ENCODE measurements around the gene PSD. TPM values are rescaled to one million over a fixed set of nuclear protein-coding genes. Genes with fewer than 3 reads are reported as not detected.

The PSD gene
- total and polyA plus RNA-seq, 12 donors, result 0.19 to 1.5 (median 0.42) TPM; not detected in 1

- intact Hi-C loops (cut with DNase I), result no loop called here
- no peak for DNase-seq
- WGBS, 2 donors, result 86 to 90% methylated on average over 5 of the region's 5 CpGs
These were observed 16.1 kb downstream of the PSD start for GRCh38 chr10:102402512-102402896.

GRCh38 chr10:102401735-102402511 lies 16.7 kb downstream of the PSD start:
- Histone ChIP-seq H3K9me3 (no peaks in the 10 kb centered on the region), H3K36me3 (peaks cover 0 to 64% (median 12%) of the 10 kb centered on the region in 9 donors), H3K27me3 (peaks cover 0 to 2% (median 0%) of the 10 kb centered on the region in 7 donors), H3K4me1 (peaks cover 7 to 30% (median 18%) of the 10 kb centered on the region in 9 donors), H3K27ac (no peak overlapping the region), H3K4me3 (no peak overlapping the region)
- intact Hi-C loops (cut with DNase I), result loop anchor here in 1 of 10 donors (1.0 kb wide), 1 partner anchor 234 kb away; no protein-coding TSS in a partner anchor
- TF ChIP-seq CTCF (IDR thresholded peaks at IDR 0.05), result no peak
- 85 to 87% methylated on average over 17 to 18 of the region's 18 CpGs for WGBS, 2 donors
- ATAC-seq (no peak), DNase-seq (no peak)

More at GRCh38 chr10:102402512-102402896, 16.1 kb downstream of the PSD start:
- H3K4me3 ChIP-seq, result no peak overlapping the region
- H3K9me3 ChIP-seq, result no peaks in the 10 kb centered on the region
- peaks cover 0 to 58% (median 12%) of the 10 kb centered on the region in 9 donors for H3K36me3 ChIP-seq
- H3K27me3 ChIP-seq, result peaks cover 0 to 7% (median 2%) of the 10 kb centered on the region in 7 donors
- no peak overlapping the region for H3K27ac ChIP-seq
- no peak for ATAC-seq
- peaks cover 7 to 24% (median 17%) of the 10 kb centered on the region in 9 donors for H3K4me1 ChIP-seq
- TF ChIP-seq CTCF (IDR thresholded peaks at IDR 0.05), result no peak

DNA sequence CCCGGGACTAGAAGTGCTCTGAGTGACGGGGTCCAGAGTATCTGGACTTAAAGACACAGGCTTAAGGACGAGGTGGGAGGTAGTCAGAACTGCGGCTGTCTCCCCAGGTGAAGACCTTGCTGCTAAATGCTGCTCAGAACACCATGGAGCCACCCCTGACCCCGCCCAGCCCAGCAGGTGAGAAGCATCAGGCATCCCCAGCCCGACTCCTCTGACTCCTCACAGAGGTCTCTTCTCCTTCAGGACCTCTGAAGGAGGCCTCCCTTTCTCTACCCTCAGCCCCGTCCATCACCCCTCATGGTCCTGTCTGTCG lies 17.3 kb downstream of the PSD start:
- 89 to 96% methylated on average over 8 of the region's 8 CpGs for WGBS, 2 donors
- intact Hi-C loops (cut with DNase I), result loop anchor here in 1 of 10 donors (1.0 kb wide), 1 partner anchor 233 kb away; no protein-coding TSS in a partner anchor
- Histone ChIP-seq H3K4me3 (no peak overlapping the region), H3K4me1 (peaks cover 7 to 36% (median 24%) of the 10 kb centered on the region in 9 donors), H3K9me3 (no peaks in the 10 kb centered on the region), H3K36me3 (peaks cover 0 to 70% (median 12%) of the 10 kb centered on the region in 9 donors), H3K27ac (no peak overlapping the region), H3K27me3 (no peaks in the 10 kb centered on the region)
- DNase-seq (no peak), ATAC-seq (no peak)
- no peak for TF ChIP-seq CTCF (IDR thresholded peaks at IDR 0.05)

DNA sequence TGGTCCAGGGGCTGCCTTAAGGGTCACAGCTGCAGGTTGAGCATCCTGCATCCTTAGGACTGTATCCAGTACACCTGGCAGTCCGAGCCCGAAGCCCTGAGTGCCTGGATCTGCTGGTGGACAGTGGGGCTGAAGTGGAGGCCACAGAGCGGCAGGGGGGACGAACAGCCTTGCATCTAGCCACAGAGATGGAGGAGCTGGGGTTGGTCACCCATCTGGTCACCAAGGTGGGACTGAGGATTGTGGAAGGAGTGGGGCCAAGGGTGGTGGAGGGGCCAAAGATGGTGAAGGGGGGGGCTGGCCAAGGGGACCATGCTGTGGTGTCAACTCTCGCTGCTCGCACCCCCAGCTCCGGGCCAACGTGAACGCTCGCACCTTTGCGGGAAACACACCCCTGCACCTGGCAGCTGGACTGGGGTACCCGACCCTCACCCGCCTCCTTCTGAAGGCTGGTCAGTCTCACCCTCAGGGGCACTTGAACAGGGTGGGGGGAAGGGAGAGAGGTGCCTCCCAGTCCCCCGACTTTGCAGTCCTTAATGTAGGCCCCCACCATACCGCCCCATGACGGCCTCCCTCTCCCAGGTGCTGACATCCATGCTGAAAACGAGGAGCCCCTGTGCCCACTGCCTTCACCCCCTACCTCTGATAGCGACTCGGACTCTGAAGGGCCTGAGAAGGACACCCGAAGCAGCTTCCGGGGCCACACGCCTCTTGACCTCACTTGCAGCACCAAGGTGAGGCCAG lies 17.8 kb downstream of the PSD start:
- no peaks in the 10 kb centered on the region for H3K27me3 ChIP-seq
- peaks cover 7 to 41% (median 30%) of the 10 kb centered on the region in 9 donors for H3K4me1 ChIP-seq
- no peak overlapping the region for H3K4me3 ChIP-seq
- H3K9me3 ChIP-seq, result no peaks in the 10 kb centered on the region
- no peak for ATAC-seq
- intact Hi-C loops (cut with DNase I), result loop anchor here in 2 of 10 donors (1.0 kb wide), 2 partner anchors 172 to 232 kb away; no protein-coding TSS in a partner anchor
- no peak for TF ChIP-seq CTCF (IDR thresholded peaks at IDR 0.05)
- no peak overlapping the region for H3K27ac ChIP-seq
- H3K36me3 ChIP-seq, result peaks cover 0 to 70% (median 12%) of the 10 kb centered on the region in 9 donors
- no peak for DNase-seq
- WGBS, 2 donors, result 92 to 94% methylated on average over 22 of the region's 22 CpGs

Data from heart right ventricle (tissue), 16 donors.